HG02798 (cell line): ENCODE results near the gene MAGED1.
"Not testable (repeated sequence)": the region's sequence is repeated elsewhere in the genome, so short reads cannot be mapped to it uniquely, and the experiment has no call there.

Source experiments
- ATAC-seq: cut with Tn5 transposase; IDR thresholded peaks from one replicate; pipeline ENCODE4 v1.9.1; 2021; ENCODE audit warnings: mild to moderate bottlenecking; ENCODE audit not compliant: unreplicated experiment, poor library complexity

Gene MAGED1

GRCh38 chrX:51894697-51895336 is 1.4 kb downstream of the MAGED1 start:
- peak; percentile 75 for ATAC-seq

- no peak for ATAC-seq
These were observed 3.2 kb downstream of the MAGED1 start for GRCh38 chrX:51896626-51897025.

- no peak for ATAC-seq
These were observed 6.3 kb downstream of the MAGED1 start for GRCh38 chrX:51899741-51900140.

GRCh38 chrX:51902510-51903050 is 9.2 kb downstream of the MAGED1 start:
- ATAC-seq, result no peak

GRCh38 chrX:51905152-51905551 is 11.7 kb downstream of the MAGED1 start:
- not testable (repeated sequence) for ATAC-seq

- no peak for ATAC-seq
These were observed 12.3 kb downstream of the MAGED1 start for GRCh38 chrX:51905711-51906110.

GRCh38 chrX:51917604-51918003 is 24.2 kb downstream of the MAGED1 start:
- ATAC-seq, result no peak

GRCh38 chrX:51922561-51922960 is 29.1 kb downstream of the MAGED1 start:
- no peak for ATAC-seq

GRCh38 chrX:51931566-51932150 is 38.2 kb downstream of the MAGED1 start:
- ATAC-seq, result no peak
